NCI-H2227 (cell line): ENCODE results near the gene STK32B.
"Not testable (repeated sequence)": the region's sequence is repeated elsewhere in the genome, so short reads cannot be mapped to it uniquely, and the experiment has no call there.

Experiments
- DNase-seq: peaks from one replicate; lab custom pipeline; 2025; ENCODE audit not compliant: unreplicated experiment; lab: John Stamatoyannopoulos, UW

STK32B gene

DNA sequence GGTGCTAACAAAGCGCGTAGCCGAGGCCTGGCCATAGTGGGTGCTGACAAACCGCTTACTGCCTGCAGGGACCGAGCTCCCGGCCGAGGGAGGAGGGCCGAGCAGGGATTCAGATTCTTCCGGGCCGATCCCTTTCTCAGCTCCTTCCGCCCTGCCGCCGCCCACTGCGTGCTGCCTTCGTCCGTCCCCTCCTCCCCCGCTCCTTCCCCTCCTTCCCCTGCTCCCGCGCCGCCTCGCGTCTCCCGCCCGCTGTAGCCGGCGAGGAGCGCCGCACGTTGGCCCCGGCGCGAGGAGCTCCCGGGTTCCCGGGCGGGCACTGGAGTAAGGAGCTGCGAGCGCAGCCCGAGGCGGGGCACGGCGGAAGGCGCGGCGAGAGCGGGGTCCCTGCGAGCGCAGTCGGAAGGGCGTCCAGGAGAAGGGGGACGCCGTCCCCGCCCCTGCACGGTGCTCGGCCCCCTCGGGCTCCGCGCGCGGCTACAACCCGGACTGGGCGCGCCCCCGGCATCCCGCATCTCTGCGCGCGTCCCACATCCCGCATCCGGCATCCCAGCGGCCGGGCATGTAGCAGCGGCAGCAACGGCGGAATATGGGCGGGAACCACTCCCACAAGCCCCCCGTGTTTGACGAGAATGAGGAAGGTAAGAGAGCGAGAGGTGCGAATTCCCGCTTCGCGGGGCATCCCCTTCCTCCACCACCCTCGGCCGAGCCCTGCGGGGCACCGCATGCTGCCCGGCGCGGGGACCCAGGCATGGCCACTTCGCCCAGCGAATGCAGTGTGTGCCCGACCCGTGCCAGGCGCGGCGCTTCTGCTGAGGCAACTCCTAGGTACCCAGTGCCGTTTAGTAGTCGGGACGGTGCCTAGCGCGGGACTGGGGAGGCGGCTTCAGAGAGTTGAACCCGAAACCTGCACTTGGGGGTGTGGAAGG lies at the start of gene STK32B:
TSS of gene STK32B (plus strand) at position 203 of the 926 bp plus-strand sequence.
- peak; percentile 79 for DNase-seq

DNA sequence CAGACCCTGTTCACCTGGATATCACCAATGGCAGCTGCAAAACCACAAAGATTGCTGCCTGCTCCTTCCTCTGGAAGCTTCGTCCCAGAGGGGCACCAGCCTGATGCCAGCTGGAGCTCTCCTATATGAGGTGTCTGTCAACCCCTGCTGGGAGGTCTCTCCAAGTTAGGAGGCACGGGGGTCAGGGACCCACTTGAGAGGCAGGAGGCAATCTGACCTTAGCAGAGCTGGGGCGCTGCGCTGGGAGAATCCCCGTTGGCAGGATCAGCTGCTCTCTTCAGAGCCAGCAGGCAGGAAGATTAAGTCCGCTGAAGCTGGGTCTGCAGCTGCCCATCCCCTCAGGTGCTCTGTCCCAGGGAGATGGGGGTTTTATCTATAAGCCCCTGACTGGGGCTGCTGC lies 49.6 kb upstream of the STK32B start:
- DNase-seq, result not testable (repeated sequence)

DNA sequence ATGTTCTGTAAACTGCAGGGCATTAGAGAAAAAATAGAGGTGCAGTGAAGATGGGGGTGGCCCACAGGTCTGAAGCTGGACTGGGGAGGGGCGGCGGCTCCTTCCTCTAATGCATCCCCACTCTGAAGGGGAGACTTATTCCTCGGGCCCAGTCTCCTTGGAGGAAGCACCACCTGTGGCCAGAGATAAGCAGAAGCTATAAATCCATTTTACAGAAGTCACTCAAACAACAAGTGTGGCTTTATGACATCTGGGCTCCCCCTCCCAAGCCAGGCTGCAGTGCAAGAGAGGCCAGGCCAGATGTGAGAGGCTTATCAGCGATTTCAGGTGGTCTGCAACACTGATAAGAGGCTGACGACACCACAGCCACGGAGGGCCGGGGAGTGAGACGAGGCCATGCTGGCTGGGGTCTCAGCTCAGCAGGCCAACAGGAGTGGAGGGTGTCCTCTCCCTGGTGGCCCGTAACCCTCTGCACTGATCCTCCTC lies 47.9 kb upstream of the STK32B start:
- DNase-seq, result no peak

DNA sequence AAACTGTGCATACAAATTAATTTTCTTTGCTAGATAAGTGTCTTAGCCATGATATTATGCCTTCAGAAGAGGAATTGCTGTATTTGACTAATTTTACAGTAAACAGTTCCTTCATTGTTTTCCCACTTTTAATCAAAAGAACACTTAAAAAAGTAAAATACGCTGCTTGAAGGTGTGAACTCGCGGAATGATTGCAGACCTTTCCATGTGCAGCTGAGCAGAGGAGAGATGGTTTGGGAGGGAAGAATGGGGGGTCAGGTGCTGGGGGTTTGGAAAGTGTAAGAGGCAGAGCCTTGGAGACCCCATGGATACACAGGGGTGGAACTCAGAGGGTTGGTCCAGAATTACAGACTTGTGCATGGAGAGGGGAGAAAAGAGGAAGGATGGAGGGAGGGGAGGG lies 47.4 kb upstream of the STK32B start:
- DNase-seq, result no peak

DNA sequence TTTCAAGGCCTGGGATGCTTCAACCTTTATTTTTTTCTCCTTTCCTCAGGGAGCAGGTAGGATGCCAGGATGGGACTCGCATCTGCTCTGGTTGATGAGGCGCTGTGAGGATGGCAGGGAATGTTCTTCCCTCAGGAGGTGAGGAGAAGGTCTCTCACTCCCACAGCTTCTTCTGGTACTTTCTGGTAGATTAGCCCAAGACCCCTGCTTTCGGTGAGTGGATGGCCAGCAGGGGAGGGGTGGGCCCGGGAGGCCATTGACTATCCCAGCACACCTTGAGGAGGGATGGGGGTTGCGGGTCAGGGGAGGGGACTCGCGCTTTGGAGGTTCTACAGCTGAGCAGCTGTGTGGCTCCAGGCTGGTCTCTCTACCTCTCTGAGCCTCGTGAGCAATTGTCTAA lies 46.8 kb upstream of the STK32B start:
- no peak for DNase-seq

DNA sequence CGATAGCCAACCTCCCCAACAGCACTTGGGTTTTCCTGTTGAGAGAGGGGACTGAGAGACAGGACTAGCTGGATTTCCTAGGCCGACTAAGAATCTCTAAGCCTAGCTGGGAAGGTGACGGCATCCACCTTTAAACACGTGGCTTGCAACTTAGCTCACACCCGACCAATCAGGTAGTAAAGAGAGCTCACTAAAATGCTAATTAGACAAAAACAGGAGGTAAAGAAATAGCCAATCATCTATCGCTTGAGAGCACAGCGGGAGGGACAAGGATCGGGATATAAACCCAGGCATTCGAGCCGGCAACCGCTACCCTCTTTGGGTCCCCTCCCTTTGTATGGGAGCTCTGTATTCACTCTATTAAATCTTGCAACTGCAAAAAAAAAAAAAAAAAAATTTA lies 44.3 kb upstream of the STK32B start:
- DNase-seq, result not testable (repeated sequence)

DNA sequence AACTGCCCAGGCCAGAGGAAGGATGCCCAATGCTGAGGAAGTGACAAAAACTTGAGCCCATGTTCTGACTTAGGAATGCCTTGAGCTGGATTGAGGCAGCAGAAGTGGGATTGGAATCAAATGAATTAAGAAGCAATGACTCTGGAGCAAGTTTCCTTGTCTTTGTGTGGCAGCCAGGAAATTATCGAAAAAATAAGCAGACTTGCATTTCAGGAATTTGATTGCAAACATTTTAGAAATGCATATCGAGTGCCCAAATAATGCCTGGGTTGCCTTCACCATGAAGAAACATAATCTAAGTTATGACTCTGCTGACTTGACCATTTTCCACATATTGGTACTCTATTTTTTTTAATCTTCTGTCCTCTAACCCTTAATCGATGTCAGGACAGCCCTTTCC lies 41.5 kb upstream of the STK32B start:
- DNase-seq, result no peak

DNA sequence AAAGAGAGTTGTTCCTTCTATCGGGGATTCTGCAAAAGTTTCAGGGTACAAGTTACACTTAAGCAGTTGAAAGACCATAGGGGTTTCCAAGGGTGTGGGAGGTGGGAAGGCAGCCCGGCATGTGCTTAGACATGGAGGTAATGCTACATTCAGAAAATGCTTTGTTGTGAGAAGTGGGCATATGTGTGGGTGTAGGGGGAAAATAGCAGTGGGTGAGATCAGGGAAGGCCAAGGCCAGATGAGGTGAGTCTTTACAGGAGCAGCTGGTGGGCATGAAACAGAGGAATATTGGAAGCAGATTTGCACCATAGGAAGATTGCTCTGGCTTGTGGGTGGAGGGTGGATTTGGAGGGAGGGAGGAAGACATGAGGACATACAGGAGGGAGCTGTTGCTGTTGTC lies 40.3 kb upstream of the STK32B start:
- DNase-seq, result no peak

DNA sequence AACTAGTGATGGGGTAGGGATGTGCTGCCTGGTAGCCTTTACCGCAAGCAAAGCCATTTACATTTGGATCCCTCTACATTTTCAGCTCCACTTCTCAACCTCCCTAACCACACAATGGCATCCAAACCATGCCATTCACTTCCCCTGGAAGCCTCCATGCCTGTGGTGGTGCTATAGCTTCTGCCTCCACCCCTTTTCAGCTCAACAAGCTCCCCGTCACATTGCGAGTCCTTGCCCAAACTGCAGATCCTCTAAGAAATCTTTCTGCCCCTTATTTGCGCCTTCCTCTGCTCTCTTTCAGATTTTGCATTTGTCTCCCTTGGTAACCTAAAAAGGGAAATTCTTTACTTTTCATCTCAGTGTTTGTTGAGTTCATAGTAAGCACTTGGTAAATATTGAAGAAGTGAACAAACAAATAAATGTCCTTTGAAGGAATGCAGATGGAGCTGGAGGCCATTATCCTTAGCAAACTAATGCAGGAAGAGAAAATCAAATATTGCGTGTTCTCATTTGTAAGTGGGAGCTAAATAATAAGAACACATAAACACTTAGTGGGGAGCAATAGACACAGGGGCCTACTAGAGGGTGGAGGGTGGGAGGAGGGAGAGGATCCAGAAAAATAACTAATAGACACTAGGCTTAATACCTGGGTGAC lies 38.9 kb upstream of the STK32B start:
- no peak for DNase-seq

DNA sequence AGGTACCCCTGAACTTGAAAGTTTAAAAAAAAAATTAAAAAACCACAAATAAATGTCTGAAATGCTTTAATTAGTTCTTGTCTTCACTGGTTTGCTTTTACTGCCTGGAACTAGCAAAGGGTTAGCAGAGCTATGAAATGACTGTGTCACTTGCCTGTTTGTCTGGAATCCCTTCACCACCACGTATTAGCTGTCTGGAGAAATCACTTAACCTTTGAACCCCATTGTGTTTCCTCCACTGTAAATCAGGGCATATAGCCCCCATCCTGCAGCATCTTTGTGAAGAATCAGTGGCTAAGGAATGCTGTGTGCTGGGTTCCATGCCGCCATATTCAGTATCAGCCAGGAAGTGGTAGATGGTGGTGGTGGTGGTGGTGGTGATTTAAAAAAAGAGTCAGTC lies 38.3 kb upstream of the STK32B start:
- DNase-seq, result peak; percentile 11

DNA sequence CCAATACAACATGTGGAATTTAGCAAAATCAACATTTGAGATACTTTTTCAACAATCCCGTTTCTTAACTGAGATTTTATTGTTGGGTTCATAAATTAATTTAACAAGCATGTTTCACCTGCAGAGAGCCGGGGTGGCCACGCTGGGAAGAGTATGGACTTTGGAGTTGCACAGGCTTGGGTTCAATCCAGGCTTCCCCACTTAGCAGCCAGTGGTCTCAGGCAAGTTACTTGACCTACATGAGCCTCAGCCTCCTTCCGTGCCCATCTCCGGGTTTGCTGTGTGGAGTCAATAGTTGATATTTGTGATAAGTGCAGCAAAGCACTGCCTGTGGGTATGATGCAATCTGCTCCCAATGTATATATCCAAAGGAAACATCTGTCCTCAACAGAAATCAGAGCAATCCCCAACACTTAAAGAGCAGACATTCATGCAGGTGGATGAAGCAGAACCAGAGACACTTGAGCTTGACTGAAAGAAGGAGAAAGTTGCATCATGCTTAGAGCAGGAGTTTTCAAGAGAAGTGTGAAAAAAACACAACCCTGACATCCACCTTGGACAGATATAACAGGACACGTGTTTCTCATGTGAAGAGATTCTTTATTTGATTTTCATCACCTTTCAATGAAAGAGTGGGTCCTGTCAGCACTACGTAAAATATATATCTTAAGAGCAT lies 37.1 kb upstream of the STK32B start:
- DNase-seq, result no peak

DNA sequence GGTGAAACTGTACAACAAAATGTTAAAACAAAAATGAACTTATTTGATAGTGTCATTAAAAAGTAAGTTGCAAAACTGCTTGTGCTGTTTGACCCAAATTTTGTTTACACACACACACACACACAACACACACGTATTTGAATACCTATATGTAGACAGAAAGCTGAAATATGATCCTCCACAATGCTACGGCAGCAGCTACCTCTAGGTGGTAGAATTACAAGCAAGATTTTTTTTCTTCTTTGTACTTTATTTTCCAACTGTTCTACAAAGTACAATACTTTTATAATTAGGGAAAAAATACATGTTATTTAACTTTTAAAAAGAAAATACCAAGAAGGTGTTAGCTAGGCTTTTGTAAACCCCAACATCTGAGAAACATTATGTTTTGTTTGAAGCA lies 33.2 kb upstream of the STK32B start:
- DNase-seq, result no peak

DNA sequence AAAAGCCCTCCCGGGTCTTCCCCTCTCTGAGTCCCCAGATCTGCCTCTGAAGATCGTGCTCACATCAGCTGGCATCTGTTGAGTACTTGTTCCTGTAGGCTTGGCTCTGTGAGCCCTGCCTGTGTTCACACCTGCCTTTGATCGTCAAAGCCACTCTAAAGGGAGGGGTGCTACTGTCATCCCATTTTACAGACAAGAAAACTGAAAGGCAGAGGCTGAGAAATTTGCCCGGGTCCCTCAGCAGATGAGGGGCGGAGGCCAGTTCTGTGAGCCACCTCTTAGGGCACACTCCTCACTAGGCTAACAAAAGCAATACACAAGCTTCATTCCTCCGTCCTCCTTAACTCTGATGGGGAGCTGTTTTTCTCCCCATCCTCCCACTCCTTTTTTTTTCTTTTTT lies 32.7 kb upstream of the STK32B start:
- DNase-seq, result no peak

DNA sequence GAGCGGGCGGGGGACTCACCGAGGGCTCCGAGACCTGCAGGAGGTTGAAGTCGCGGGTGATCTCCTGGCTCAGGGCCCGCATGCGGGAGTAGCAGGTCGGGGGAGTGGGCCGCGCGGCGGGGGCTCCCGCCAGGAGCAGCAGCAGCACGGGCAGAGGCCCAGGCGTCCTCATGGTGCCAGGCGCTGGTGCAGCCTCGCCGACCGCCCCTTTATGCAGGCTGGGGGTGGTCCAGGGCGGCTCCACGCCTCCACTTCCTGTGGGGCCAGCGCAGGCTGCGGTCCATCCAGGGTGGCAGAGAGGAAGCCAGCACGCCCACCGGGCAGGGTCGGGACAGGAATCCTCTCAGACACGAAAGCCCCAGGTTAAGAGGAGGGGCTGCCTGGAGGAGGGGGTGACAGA lies 32.0 kb upstream of the STK32B start, which contains the start of gene CYTL1:
TSS of gene CYTL1 (minus strand) at position 185 of the 400 bp plus-strand sequence. CDS start at position 172, 13 bp downstream.
- DNase-seq, result peak; percentile 29

DNA sequence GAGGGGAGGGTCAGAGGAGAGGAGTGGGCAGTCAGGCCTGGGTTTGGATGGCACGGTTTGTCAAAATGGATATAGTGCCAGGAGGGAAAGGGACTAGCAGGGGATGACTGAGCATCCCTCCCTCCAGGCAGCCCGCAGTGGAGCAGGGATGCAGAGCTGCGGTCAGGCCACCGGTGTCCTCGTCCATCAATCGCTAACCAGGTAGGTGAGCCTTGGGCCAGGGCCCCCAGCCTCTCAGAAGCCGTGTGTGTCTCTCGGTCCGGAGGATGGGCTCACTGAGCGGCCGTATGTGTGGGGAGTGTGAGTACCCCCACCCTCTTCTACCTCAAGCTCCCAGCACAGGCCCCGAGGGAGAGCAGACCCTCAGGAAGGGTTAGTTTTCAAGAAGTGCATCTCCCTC lies 31.5 kb upstream of the STK32B start:
- DNase-seq, result no peak

DNA sequence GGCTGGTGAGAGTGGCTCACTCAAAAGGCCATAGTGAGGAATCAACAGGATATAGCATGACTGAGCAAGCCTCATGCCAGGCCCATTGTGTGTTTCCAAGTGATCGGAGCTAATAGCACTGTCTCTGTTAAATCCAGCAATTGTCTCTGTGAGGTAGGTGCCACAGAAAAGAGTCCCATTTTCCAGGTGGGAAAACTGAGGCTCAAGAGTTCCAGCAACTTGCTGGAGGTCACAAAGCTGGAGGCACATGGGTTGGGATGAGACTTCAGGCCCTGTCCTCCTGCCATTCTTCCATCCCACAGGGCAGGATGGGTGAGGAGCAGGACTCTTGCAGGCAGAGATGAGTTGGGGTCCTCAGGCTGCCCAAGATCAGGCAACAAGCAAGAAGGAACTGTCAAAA lies 30.9 kb upstream of the STK32B start:
- DNase-seq, result no peak

DNA sequence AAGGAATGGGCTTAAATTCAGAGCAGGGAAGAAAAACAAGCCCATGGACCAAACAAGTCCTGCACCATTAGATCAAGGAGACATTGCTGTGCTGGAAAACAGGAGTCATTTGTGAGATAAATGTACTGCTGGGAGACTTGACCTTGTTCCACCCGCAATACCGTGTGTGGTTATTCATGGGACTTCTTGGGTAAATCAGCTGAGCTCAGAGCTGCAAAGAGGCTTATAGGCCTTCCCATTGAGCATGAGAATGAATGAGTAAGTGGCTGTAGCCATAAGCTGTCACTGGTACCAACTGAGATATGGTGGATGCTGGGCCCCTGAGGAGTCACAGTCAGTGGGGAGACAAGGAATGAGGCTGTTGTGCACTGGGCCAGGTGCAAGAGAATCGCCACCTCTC lies 29.7 kb upstream of the STK32B start:
- DNase-seq, result no peak

DNA sequence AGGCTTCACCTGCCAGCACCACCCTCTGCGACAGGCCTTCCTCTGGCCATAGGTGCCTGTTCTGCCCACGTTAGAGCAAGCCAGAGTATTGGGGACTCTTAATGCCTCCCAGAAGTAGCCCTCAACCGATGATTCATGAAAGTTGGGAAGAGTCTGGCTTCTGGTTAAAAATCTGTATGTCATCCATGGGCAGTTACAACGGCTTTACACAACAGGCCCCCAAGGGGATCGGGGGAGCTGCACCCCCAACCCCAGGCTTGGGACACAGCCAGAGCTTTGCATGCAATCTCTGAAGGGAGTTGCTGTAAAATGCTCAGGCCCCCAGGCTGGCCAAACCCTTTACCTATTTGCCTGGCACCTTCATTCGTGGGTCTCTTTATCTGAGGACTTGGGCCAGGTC lies 26.6 kb upstream of the STK32B start:
- DNase-seq, result no peak

DNA sequence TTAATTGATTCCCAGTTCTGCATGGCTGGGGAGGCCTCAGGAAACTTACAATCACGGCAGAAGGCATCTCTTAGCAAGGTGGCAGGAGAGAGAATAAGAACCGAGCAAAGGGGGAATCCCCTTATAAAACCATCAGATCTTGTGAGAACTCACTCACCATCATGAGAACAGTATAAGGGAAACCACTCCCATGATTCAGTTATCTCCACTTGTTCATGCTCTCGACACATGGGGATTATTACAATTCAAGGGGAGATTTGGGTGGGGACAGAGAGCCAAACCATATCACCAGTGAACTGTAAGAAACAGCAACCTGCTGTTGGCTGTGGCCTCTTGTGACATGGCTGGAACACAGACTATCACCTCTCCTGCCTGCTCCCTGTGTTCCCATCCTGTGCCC lies 24.9 kb upstream of the STK32B start:
- no peak for DNase-seq

DNA sequence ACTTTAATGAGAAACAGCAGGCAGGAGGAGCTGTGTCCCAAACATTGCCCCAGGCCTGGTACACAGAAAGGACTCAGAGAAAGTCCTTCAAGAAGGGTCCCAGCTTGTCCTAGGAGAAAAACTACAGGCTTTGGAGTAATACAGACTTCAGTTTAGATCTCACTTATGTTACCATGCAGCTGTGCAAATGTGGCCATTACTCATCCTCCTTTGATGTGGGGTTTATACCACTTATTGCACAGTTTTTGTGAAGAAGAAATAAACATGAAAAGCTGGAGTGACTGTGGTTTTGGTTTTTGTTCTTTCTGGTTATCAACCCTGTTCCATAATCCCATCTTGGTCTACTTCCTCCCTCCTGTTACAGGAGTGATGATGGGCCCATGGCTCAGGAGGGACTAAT lies 23.9 kb upstream of the STK32B start:
- DNase-seq, result no peak

DNA sequence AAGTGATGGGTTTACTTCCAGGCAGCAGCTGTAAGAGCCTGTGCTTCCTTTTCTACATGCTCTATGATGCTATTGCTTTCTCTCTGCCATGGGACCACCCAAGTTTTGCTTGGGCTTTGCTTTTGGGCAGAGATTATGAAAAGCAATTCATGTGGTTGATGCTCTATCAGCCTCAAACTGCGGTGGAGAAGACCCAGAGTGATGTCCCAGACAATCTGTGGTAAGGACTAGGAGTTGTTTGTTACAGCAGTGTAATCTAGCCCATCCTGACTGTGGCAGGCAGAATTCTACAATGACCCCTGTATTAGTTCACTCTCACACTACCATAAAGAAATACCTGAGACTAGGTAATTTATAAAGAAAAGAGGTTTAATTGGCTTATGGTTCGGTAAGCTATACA lies 22.8 kb upstream of the STK32B start:
- no peak for DNase-seq

DNA sequence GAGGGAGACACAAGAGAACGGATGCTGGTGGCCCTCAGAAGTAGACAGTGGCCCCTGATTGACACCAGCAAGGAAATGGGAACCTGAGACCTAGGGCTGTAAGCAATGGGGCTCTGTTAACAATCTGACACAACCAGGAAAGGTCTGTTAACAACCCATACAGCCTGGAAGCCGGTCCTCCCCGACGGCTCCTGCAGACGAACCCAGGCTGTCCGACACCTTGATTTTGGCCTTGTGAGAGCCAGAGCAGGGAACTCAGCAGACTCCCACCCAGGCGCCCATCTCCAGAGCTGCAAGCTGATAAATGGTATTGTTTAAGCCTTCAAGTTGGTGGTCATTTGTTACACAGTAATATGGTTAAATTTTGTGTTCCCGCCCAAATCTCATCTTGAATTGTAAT lies 21.8 kb upstream of the STK32B start:
- DNase-seq, result no peak
